GM12864 (cell line): ENCODE data around the gene ELMO1.

Source experiments
- DNase-seq: peaks from one replicate; pipeline ENCODE4 v3.0.0-alpha.2; 2011; ENCODE audit warnings: low read depth
- H3K4me3 ChIP-seq: 2 replicates; pipeline ENCODE4 v1.5.1; 2011; ENCODE audit warnings: mild to moderate bottlenecking, low read depth, low read length, control low read depth
- CTCF ChIP-seq: IDR thresholded peaks from 2 replicates; pipeline ENCODE4 v1.5.1; 2011; ENCODE audit warnings: low read depth, mild to moderate bottlenecking, moderate library complexity, low read length, control low read depth, inconsistent platforms; ENCODE audit errors: missing control alignments

Gene ELMO1

DNA sequence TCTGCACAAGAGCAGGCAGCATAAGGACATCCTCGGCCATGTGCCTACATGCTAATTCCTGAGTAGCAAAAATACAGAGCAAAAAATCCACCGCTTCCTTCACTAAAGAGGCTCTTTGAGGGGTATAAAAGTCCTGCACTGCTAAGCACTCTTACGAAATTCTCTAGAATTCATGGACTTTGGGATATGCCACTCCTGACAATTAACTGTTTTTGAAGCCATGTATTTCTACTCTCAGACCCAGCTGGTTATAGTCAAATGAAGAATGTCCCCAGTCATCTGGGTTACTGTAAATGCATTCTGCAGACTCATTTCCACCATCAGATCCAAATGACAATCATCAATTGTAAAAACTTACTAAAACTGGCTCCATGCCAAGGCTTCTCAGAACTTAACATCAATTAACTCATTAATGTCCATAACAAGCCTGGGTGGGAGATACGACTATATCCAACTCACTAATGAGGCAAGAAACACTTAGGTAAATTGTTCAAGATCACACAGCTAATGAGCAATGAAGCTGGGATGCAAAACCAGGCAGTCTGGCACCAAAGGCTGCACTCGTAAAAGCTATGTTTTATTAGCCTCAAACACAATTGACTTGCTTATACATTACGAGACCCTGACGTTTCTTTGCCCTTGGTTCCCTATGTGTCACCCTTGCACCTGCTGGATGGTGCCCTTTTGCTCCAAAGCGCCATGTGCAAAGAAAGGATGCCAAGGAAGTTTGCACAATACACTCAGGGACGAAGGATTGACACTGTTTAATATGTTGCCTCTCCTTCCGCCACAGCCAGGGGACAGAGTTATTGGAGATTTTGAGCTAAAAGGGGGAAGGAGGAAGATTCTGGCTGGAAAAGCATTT, 250.4 kb downstream of the ELMO1 start:
- no peak for DNase-seq
- no peak overlapping the region for H3K4me3 ChIP-seq
- TF ChIP-seq CTCF: no peak

GRCh38 chr7:37197108-37197507, 251.6 kb downstream of the ELMO1 start:
- H3K4me3 ChIP-seq: no peak overlapping the region
- no peak for TF ChIP-seq CTCF
- DNase-seq: no peak

- DNase-seq: no peak
- no peak for TF ChIP-seq CTCF
- H3K4me3 ChIP-seq: no peak overlapping the region
Measured at GRCh38 chr7:37196676-37197075, 252.0 kb downstream of the ELMO1 start.

DNA sequence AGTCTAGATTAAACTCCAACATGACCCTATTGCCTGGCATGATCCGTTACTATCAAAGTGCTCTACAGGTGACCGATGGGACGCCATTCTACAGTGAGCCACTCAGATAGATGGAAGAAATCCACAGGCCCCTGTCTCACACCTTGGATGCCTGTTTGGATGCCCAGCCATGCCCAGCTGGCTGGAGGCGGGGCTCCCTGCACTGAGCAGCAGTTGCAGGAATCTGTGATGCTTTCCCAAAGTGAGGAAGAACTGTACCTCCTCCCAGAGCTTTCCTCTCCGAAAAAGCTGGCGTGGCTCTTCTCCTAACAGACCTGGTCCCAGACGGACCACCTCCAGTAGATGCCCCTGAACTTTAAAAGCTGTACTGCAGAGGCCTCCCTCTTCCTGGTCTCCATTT, 253.3 kb downstream of the ELMO1 start:
- H3K4me3 ChIP-seq: no peak overlapping the region
- no peak for DNase-seq
- no peak for TF ChIP-seq CTCF

GRCh38 chr7:37194943-37195342, 253.7 kb downstream of the ELMO1 start:
- DNase-seq: no peak
- TF ChIP-seq CTCF: no peak
- no peak overlapping the region for H3K4me3 ChIP-seq

DNA sequence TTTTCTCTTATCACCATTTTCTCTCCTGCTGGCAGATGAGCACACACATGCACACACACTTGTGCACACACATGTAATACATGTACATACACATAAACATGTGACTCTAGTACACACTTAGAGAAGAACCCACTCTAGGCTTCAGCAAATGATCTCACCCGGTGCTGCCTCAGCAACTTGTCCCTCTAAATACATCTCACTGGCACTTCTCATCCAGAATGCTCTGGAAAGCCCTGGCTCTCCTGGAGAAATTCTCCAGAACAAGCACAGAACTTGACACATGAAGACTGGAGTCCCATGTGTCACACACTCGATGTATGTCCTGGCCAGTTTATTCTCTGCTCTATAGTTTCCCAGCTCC, 254.9 kb downstream of the ELMO1 start:
- no peak for TF ChIP-seq CTCF
- H3K4me3 ChIP-seq: no peak overlapping the region
- no peak for DNase-seq
